ENCODE data around the gene SURF1. TPM values are rescaled to one million over a fixed set of nuclear protein-coding genes. Genes with fewer than 3 reads are reported as not detected.
A peak's percentile ranks its signal among the peaks of the same experiment; 100 is the strongest.

The SURF1 gene, protein sequence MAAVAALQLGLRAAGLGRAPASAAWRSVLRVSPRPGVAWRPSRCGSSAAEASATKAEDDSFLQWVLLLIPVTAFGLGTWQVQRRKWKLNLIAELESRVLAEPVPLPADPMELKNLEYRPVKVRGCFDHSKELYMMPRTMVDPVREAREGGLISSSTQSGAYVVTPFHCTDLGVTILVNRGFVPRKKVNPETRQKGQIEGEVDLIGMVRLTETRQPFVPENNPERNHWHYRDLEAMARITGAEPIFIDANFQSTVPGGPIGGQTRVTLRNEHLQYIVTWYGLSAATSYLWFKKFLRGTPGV
- 10 to 100 TPM; 26.0 to 28.4 TPM for total RNA-seq

DNA sequence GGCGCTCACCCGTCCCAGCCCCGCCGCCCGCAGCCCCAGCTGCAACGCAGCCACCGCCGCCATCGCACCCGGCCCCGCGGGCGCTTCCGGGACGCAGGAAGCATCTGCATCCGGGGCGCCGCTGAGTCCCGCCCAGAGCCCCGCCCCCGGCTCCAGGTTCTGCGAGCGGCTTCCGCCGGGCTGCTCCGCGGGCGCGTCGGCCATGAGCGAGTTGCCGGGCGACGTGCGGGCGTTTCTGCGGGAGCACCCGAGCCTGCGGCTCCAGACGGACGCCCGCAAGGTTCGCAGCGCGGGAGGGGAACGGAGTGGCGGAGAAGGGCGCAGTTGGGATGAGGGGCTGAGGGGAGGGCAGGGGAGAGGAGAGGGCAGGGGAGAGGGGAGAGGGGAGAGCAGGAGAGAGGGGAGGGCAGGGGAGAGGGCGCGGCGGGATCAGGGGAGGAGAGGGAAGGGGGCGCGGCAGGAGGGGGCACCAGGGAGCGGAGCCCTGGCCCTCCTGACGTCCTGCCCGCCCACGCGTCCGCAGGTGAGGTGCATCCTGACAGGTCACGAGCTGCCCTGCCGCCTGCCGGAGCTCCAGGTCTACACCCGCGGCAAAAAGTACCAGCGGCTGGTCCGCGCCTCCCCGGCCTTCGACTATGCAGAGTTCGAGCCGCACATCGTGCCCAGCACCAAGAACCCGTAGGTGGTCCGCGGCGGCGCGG lies at the start of gene SURF1, which contains the start of gene SURF2:
Gene SURF1, minus strand, starts transcription at position 97 of the 701 bp plus-strand sequence. Its CDS starts 34 bp downstream, at position 63.
Gene SURF2, plus strand, starts transcription at position 160 of the 701 bp plus-strand sequence. Its CDS starts 43 bp downstream, at position 203.
- Mint-ChIP-seq H3K4me3 (peak within 1 kb of the TSS; percentile 87), H3K36me3 (peaks cover 7% of the 10 kb centered on the region), H3K27ac (peak within 1 kb of the TSS; percentile 46 to 82), H3K27me3 (no peaks in the 10 kb centered on the region), H3K9me3 (no peaks in the 10 kb centered on the region), H3K4me1 (ENCODE audit: low read depth in 2 of 2) (peaks cover 34 to 44% of the 10 kb centered on the region in 2 donors)
- peak; percentile 91 to 93 for ATAC-seq
- DNase-seq (ENCODE audit: low spot score) = peak; percentile 93

DNA sequence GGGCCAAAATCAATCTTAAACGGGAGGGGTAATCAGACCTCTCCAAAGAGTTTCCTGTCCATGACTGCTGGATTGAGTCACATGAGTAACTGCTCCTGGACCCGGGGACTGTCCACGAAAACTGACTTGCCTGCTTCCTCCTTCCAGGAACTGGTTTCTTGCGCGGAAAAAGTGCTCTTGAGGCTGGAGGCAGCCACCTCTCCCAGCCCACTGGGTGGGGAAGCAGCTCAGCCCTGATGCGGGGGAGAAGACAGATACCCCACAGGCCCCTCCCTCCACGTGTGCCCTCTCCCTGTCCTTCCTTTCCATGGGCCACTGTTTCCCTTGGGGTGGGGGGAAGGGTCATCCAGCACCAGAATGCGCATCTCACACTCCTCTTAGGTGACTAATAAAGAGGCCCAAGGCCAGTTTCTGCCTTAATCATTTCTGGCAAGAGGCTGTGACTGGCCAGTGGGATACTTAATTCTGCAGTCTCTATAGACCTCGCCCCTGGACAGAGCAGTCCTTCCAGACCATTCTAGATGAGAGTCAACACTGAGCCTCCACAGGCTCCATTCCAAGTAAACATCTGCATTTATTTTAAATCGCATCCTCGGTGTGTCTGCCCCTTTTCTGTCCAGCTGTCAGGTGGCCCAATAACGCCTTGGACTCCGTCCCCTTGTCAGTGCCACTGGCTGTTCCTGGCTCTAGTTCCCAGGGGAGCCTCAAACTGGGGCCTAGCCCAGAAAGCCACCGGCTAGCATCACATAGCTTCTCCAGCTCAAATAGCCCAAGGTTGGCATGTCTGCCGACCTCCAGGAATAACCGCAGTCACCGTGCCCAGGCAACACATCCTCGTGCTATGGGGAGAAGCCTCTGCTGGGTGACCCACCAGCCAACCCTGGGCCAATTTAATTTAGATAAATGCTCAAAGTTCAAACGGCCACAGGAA lies 49.5 kb upstream of the SURF1 start:
- Mint-ChIP-seq H3K9me3 (no peaks in the 10 kb centered on the region), H3K4me3 (no peak overlapping the region), H3K4me1 (ENCODE audit: low read depth in 2 of 2) (peaks cover 7 to 14% of the 10 kb centered on the region in 2 donors), H3K27me3 (no peaks in the 10 kb centered on the region), H3K27ac (no peak overlapping the region), H3K36me3 (peaks cover 4% of the 10 kb centered on the region)
- ATAC-seq (no peak), DNase-seq (ENCODE audit: low spot score) (no peak)

GRCh38 chr9:133404454-133405002 lies 48.2 kb upstream of the SURF1 start:
- H3K27ac Mint-ChIP-seq = no peak overlapping the region
- H3K4me3 Mint-ChIP-seq = no peak overlapping the region
- DNase-seq (ENCODE audit: low spot score) = no peak
- peaks cover 4% of the 10 kb centered on the region for H3K36me3 Mint-ChIP-seq
- H3K9me3 Mint-ChIP-seq = no peaks in the 10 kb centered on the region
- H3K4me1 Mint-ChIP-seq (ENCODE audit: low read depth in 2 of 2) = peaks cover 7 to 10% of the 10 kb centered on the region in 2 donors
- H3K27me3 Mint-ChIP-seq = no peaks in the 10 kb centered on the region
- ATAC-seq = no peak

DNA sequence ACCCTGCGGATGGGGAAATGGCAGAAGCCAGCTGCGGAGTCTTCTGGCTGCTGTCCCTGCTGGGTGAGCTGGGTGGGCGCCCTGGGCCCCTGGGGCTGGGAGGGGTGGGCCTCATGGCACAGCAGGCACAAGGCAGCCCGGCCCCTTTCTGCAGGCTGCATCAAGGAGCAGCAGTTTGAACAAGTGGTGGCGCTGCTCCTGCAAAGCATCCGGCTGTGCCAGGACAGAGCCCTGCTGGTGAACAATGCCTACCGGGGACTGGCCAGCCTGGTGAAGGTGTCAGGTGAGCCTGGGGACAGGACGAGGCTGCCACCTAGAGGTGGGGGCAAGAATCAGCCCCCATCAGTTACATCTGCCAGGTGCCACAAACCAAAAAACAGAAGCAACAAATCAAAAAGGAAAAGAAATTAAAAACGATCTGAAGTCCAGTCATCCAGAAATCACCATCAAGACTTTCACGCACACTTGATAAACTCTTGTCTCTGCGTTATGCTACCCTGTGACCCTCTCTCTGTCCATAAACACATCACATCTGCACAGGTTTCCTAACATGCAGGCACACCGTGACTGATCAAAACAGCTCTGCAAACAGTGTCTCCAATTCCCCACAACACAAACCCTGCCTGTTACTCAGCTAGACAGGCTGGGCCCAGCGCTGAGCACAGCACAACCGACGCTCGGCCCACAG lies 47.6 kb upstream of the SURF1 start:
- H3K36me3 Mint-ChIP-seq = peaks cover 4% of the 10 kb centered on the region

GRCh38 chr9:133402689-133403088 lies 46.4 kb upstream of the SURF1 start:
- no peaks in the 10 kb centered on the region for H3K27me3 Mint-ChIP-seq
- H3K36me3 Mint-ChIP-seq = peaks cover 4% of the 10 kb centered on the region
- ATAC-seq = no peak
- H3K4me1 Mint-ChIP-seq (ENCODE audit: low read depth in 2 of 2) = peaks cover 7 to 10% of the 10 kb centered on the region in 2 donors
- no peaks in the 10 kb centered on the region for H3K9me3 Mint-ChIP-seq
- H3K4me3 Mint-ChIP-seq = no peak overlapping the region
- DNase-seq (ENCODE audit: low spot score) = no peak
- H3K27ac Mint-ChIP-seq = no peak overlapping the region

More for the DNA sequence above, 47.6 kb upstream of the SURF1 start:
- Mint-ChIP-seq H3K27me3 (no peaks in the 10 kb centered on the region), H3K27ac (no peak overlapping the region), H3K4me3 (no peak overlapping the region), H3K9me3 (no peaks in the 10 kb centered on the region), H3K4me1 (ENCODE audit: low read depth in 2 of 2) (peaks cover 7 to 10% of the 10 kb centered on the region in 2 donors)
- ATAC-seq = peak in 1 of 2 donors; percentile 57
- no peak for DNase-seq (ENCODE audit: low spot score)

GRCh38 chr9:133401588-133401987 lies 45.3 kb upstream of the SURF1 start:
- Mint-ChIP-seq H3K4me1 (ENCODE audit: low read depth in 2 of 2) (peaks cover 0 to 4% of the 10 kb centered on the region in 2 donors), H3K4me3 (no peak overlapping the region), H3K27me3 (no peaks in the 10 kb centered on the region), H3K9me3 (no peaks in the 10 kb centered on the region), H3K27ac (no peak overlapping the region), H3K36me3 (no peaks in the 10 kb centered on the region)
- no peak for ATAC-seq
- no peak for DNase-seq (ENCODE audit: low spot score)

DNA sequence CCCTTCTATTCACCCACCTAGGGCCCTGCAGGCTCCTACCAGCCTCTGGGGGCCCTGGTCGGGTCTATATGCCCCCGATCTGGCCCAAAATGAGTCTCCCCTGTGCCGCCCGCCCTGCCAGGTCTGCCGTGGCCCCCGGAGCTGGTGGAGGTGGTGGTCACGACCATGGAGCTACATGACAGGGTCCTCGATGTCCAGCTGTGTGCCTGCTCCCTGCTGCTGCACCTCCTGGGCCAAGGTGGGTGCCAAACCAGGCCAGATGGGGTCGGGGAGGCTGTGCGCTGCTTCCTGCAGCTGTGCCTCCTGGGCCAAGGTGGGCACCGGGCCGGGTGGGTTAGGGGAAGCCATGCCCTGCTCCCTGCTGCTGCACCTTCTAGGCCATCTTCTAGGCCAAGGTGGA lies 44.0 kb upstream of the SURF1 start:
- peaks cover 0 to 4% of the 10 kb centered on the region in 2 donors for H3K4me1 Mint-ChIP-seq (ENCODE audit: low read depth in 2 of 2)
- no peak for ATAC-seq
- peaks cover 0 to 2% of the 10 kb centered on the region in 2 donors for H3K27me3 Mint-ChIP-seq
- H3K27ac Mint-ChIP-seq = no peak overlapping the region
- H3K36me3 Mint-ChIP-seq = no peaks in the 10 kb centered on the region
- no peak overlapping the region for H3K4me3 Mint-ChIP-seq
- H3K9me3 Mint-ChIP-seq = no peaks in the 10 kb centered on the region
- no peak for DNase-seq (ENCODE audit: low spot score)

- DNase-seq (ENCODE audit: low spot score) = no peak
- H3K4me3 Mint-ChIP-seq = no peak overlapping the region
- H3K4me1 Mint-ChIP-seq (ENCODE audit: low read depth in 2 of 2) = no peaks in the 10 kb centered on the region
- H3K9me3 Mint-ChIP-seq = no peaks in the 10 kb centered on the region
- H3K36me3 Mint-ChIP-seq = no peaks in the 10 kb centered on the region
- no peak overlapping the region for H3K27ac Mint-ChIP-seq
- H3K27me3 Mint-ChIP-seq = peaks cover 0 to 7% of the 10 kb centered on the region in 2 donors
- ATAC-seq = no peak
Observed at GRCh38 chr9:133397895-133398294, 41.6 kb upstream of the SURF1 start.

GRCh38 chr9:133397370-133397769 lies 41.1 kb upstream of the SURF1 start:
- Mint-ChIP-seq H3K27me3 (peaks cover 0 to 7% of the 10 kb centered on the region in 2 donors), H3K27ac (no peak overlapping the region), H3K9me3 (no peaks in the 10 kb centered on the region), H3K36me3 (no peaks in the 10 kb centered on the region), H3K4me3 (no peak overlapping the region), H3K4me1 (ENCODE audit: low read depth in 2 of 2) (no peaks in the 10 kb centered on the region)
- ATAC-seq (no peak), DNase-seq (ENCODE audit: low spot score) (no peak)

- Mint-ChIP-seq H3K4me3 (no peak overlapping the region), H3K27me3 (peaks cover 0 to 7% of the 10 kb centered on the region in 2 donors), H3K27ac (no peak overlapping the region), H3K36me3 (no peaks in the 10 kb centered on the region), H3K4me1 (ENCODE audit: low read depth in 2 of 2) (no peaks in the 10 kb centered on the region), H3K9me3 (no peaks in the 10 kb centered on the region)
- DNase-seq (ENCODE audit: low spot score) = no peak
- ATAC-seq = no peak
Observed at GRCh38 chr9:133396952-133397351, 40.7 kb upstream of the SURF1 start.

GRCh38 chr9:133394687-133395271 lies 38.5 kb upstream of the SURF1 start:
- Mint-ChIP-seq H3K36me3 (no peaks in the 10 kb centered on the region), H3K9me3 (no peaks in the 10 kb centered on the region), H3K27ac (no peak overlapping the region), H3K27me3 (peaks cover 0 to 7% of the 10 kb centered on the region in 2 donors), H3K4me3 (no peak overlapping the region), H3K4me1 (ENCODE audit: low read depth in 2 of 2) (no peaks in the 10 kb centered on the region)
- DNase-seq (ENCODE audit: low spot score) (no peak), ATAC-seq (no peak)

GRCh38 chr9:133393399-133393798 lies 37.1 kb upstream of the SURF1 start:
- DNase-seq (ENCODE audit: low spot score) (no peak), ATAC-seq (no peak)
- Mint-ChIP-seq H3K36me3 (no peaks in the 10 kb centered on the region), H3K4me1 (ENCODE audit: low read depth in 2 of 2) (no peaks in the 10 kb centered on the region), H3K27ac (no peak overlapping the region), H3K4me3 (no peak overlapping the region), H3K9me3 (no peaks in the 10 kb centered on the region), H3K27me3 (peaks cover 0 to 7% of the 10 kb centered on the region in 2 donors)
